ENCODE data around the gene OSM.

- no peak for TF ChIP-seq CTCF (conservative IDR thresholded peaks at IDR 0.05; ENCODE audit: low read depth, low read length)
- no peak for TF ChIP-seq EZH2 (IDR thresholded peaks at IDR 0.05; ENCODE audit: low read length, unreplicated experiment)
Measured at GRCh38 chr22:30292069-30292970, 25.7 kb upstream of the OSM start.
